ENCODE data around the gene ATIC.

DNA sequence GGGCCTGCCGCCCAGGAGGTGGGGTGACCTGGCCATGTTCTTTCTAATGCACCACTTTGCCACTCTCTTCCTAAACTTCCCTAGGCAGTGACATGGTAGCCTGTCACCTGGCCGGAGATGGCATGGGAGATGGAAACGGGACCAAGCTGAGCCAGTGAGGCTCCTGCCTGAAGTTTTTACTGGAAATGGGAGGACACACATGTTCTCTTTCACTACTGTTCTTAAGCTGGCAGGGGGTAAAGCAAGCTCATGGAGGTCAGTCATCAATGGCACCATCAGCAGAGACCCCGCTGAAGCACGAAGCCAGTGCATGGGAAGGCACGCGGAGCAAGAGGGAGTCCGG is 50.7 kb downstream of the ATIC start:
- TF ChIP-seq EP300 (IDR thresholded peaks at IDR 0.05; ENCODE audit: low read depth): no peak
- TF ChIP-seq, protein P1, sequence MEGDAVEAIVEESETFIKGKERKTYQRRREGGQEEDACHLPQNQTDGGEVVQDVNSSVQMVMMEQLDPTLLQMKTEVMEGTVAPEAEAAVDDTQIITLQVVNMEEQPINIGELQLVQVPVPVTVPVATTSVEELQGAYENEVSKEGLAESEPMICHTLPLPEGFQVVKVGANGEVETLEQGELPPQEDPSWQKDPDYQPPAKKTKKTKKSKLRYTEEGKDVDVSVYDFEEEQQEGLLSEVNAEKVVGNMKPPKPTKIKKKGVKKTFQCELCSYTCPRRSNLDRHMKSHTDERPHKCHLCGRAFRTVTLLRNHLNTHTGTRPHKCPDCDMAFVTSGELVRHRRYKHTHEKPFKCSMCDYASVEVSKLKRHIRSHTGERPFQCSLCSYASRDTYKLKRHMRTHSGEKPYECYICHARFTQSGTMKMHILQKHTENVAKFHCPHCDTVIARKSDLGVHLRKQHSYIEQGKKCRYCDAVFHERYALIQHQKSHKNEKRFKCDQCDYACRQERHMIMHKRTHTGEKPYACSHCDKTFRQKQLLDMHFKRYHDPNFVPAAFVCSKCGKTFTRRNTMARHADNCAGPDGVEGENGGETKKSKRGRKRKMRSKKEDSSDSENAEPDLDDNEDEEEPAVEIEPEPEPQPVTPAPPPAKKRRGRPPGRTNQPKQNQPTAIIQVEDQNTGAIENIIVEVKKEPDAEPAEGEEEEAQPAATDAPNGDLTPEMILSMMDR (IDR thresholded peaks at IDR 0.05): no peak
